ENCODE data around the gene FAM217B.

DNA sequence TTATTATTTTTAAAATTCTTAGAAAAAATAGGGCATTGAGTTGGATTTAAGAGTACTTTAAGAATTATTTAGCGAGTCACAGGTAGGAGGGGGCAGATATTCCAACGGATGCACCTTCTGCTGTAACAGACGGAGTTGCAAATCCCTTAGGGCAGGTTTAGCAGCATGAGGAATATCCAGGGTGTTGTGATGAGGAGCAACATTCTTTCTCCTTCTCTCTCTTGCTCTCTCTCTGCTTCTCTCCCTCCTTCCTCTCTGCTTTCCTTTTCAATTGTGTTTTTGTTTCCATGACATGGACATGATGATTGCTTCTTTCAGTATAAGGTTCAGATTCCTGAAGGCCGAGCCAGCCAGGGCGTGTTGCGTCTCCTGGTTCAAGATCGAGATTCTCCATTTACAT, 46.9 kb downstream of the FAM217B start:
- TF ChIP-seq, protein P1, sequence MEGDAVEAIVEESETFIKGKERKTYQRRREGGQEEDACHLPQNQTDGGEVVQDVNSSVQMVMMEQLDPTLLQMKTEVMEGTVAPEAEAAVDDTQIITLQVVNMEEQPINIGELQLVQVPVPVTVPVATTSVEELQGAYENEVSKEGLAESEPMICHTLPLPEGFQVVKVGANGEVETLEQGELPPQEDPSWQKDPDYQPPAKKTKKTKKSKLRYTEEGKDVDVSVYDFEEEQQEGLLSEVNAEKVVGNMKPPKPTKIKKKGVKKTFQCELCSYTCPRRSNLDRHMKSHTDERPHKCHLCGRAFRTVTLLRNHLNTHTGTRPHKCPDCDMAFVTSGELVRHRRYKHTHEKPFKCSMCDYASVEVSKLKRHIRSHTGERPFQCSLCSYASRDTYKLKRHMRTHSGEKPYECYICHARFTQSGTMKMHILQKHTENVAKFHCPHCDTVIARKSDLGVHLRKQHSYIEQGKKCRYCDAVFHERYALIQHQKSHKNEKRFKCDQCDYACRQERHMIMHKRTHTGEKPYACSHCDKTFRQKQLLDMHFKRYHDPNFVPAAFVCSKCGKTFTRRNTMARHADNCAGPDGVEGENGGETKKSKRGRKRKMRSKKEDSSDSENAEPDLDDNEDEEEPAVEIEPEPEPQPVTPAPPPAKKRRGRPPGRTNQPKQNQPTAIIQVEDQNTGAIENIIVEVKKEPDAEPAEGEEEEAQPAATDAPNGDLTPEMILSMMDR (IDR thresholded peaks at IDR 0.05), result no peak
- no peak for TF ChIP-seq POLR2A (IDR thresholded peaks at IDR 0.05)
